ENCODE data around the gene MSI2.

MSI2 gene

DNA sequence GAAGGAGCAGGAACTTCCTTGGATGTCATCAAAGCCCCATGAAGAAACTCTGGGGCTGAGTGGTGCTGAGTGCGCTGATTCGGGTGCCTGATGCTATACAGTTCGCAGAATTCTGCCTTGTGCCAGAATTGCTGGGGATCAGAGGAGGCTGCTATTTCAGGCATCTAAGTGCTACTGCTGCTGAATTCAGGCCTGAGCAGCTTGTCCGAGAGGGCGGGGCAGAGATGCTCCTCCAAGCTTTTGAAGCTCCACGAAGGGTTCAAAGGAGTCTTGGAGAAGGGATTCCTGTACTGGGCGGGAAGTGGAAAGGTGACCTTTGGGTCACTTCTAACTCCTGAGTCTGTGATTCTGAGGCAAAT lies 260.9 kb downstream of the MSI2 start:
- no peaks in the 10 kb centered on the region for H4K20me1 ChIP-seq (ENCODE audit: insufficient read depth, low read length)
- peaks cover 15% of the 10 kb centered on the region for H3K79me2 ChIP-seq (ENCODE audit: insufficient read depth, low read length)
- no peaks in the 10 kb centered on the region for H3K27me3 ChIP-seq (ENCODE audit: insufficient read depth, low read length)
- H3K4me1 ChIP-seq (ENCODE audit: insufficient read depth, low read length, severe bottlenecking), result peaks cover 98% of the 10 kb centered on the region
- no peaks in the 10 kb centered on the region; the same call in 1 of the 2 replicates for H3F3A ChIP-seq (ENCODE audit: insufficient read depth, low read length)
- TF ChIP-seq CTCF (IDR thresholded peaks at IDR 0.05; ENCODE audit: low read length), result no peak
- no peak for TF ChIP-seq EZH2 (IDR thresholded peaks at IDR 0.05; ENCODE audit: borderline replicate concordance, low read length)
- peak overlapping the region; percentile 2; the same call in 1 of the 2 replicates for H3K4me2 ChIP-seq (ENCODE audit: low read length)
- peak overlapping the region; percentile 100 for H3K27ac ChIP-seq (ENCODE audit: low read depth, low read length, poor library complexity, severe bottlenecking)
- no peak overlapping the region for H3K4me3 ChIP-seq (ENCODE audit: low read depth, low read length, poor library complexity, severe bottlenecking)
- H3K36me3 ChIP-seq (ENCODE audit: insufficient read depth, low read length), result peaks cover 19% of the 10 kb centered on the region; the same call in 1 of the 2 replicates
- H3K9ac ChIP-seq (ENCODE audit: low read length), result peak overlapping the region; percentile 48; the same call in 1 of the 2 replicates
- no peaks in the 10 kb centered on the region for H3K9me3 ChIP-seq (ENCODE audit: low read length)
- no peaks in the 10 kb centered on the region for H3K9me2 ChIP-seq (ENCODE audit: low read depth, low read length)
- no peak overlapping the region for H2AFZ ChIP-seq (ENCODE audit: low read length)

GRCh38 chr17:57517632-57518456 lies 261.5 kb downstream of the MSI2 start:
- TF ChIP-seq EZH2 (IDR thresholded peaks at IDR 0.05; ENCODE audit: borderline replicate concordance, low read length) (no peak), CTCF (IDR thresholded peaks at IDR 0.05; ENCODE audit: low read length) (no peak)
- H3K79me2 ChIP-seq (ENCODE audit: insufficient read depth, low read length), result peaks cover 15% of the 10 kb centered on the region
- H2AFZ ChIP-seq (ENCODE audit: low read length), result no peak overlapping the region
- H3K4me2 ChIP-seq (ENCODE audit: low read length), result peak overlapping the region; percentile 28; the same call in 1 of the 2 replicates
- H3K9me3 ChIP-seq (ENCODE audit: low read length), result no peaks in the 10 kb centered on the region
- H3K27me3 ChIP-seq (ENCODE audit: insufficient read depth, low read length), result no peaks in the 10 kb centered on the region
- H4K20me1 ChIP-seq (ENCODE audit: insufficient read depth, low read length), result no peaks in the 10 kb centered on the region
- peak overlapping the region; percentile 100 for H3K27ac ChIP-seq (ENCODE audit: low read depth, low read length, poor library complexity, severe bottlenecking)
- H3K9ac ChIP-seq (ENCODE audit: low read length), result peak overlapping the region; percentile 48; the same call in 1 of the 2 replicates
- peaks cover 19% of the 10 kb centered on the region; the same call in 1 of the 2 replicates for H3K36me3 ChIP-seq (ENCODE audit: insufficient read depth, low read length)
- no peak overlapping the region for H3K4me3 ChIP-seq (ENCODE audit: low read depth, low read length, poor library complexity, severe bottlenecking)
- H3F3A ChIP-seq (ENCODE audit: insufficient read depth, low read length), result no peaks in the 10 kb centered on the region; the same call in 1 of the 2 replicates
- H3K9me2 ChIP-seq (ENCODE audit: low read depth, low read length), result no peaks in the 10 kb centered on the region
- H3K4me1 ChIP-seq (ENCODE audit: insufficient read depth, low read length, severe bottlenecking), result peaks cover 98% of the 10 kb centered on the region

DNA sequence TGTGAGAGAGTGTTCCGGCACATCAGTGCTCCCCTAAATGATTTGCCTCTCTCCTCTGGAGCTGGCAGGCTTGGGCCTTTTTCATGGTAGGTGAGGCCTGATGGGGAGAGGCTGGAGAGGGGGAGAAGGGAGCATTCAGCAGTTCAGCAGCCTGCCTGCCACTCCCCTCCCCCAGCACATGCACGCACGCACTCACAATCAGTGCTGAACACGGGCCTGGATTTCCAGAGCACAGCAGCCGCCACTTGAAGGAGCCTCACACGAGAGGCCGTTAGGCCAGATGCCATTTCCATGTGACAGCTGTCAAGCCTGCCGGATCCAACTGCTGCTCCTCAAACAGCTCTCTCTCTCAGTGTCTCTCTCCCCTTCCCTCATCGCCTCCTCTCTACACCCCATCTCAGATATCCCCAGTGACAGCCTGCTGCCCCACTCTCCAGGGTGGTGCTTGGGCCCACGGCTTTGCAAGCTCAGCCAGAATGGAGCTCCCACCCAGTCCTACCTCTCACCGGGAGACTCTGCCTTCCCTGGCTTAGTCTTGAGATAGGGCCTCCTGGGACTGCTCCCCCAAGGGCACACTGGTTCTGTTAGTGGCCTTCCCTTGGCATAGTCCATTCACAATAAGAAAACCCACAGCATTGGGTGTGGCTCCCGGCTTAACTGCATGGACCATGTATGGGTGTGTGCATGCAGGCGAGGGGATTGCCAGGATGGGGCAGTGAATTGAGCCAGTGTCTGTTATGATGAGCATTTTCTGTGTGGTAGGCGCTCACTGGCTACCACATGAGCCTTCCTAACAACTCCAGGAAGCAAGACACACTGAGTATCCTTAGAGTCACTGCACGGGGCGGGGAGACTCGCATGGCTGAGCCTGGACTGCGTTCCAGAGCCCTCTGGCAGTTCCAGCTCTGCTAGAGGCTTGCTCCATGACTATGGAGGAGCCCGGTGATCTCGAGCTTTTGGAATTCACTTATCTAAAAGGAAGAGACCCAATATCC lies 262.6 kb downstream of the MSI2 start:
- Histone ChIP-seq H4K20me1 (ENCODE audit: insufficient read depth, low read length) (no peaks in the 10 kb centered on the region), H3K36me3 (ENCODE audit: insufficient read depth, low read length) (peaks cover 19% of the 10 kb centered on the region; the same call in 1 of the 2 replicates), H2AFZ (ENCODE audit: low read length) (no peak overlapping the region), H3F3A (ENCODE audit: insufficient read depth, low read length) (no peaks in the 10 kb centered on the region; the same call in 1 of the 2 replicates), H3K9ac (ENCODE audit: low read length) (peak overlapping the region; percentile 48; the same call in 1 of the 2 replicates), H3K27me3 (ENCODE audit: insufficient read depth, low read length) (no peaks in the 10 kb centered on the region), H3K4me2 (ENCODE audit: low read length) (peak overlapping the region; percentile 28; the same call in 1 of the 2 replicates), H3K4me3 (ENCODE audit: low read depth, low read length, poor library complexity, severe bottlenecking) (no peak overlapping the region), H3K9me2 (ENCODE audit: low read depth, low read length) (no peaks in the 10 kb centered on the region), H3K4me1 (ENCODE audit: insufficient read depth, low read length, severe bottlenecking) (peaks cover 98% of the 10 kb centered on the region), H3K79me2 (ENCODE audit: insufficient read depth, low read length) (peaks cover 12% of the 10 kb centered on the region), H3K9me3 (ENCODE audit: low read length) (no peaks in the 10 kb centered on the region), H3K27ac (ENCODE audit: low read depth, low read length, poor library complexity, severe bottlenecking) (peak overlapping the region; percentile 100)
- TF ChIP-seq EZH2 (IDR thresholded peaks at IDR 0.05; ENCODE audit: borderline replicate concordance, low read length) (no peak), CTCF (IDR thresholded peaks at IDR 0.05; ENCODE audit: low read length) (no peak)
